SJCRH30 (cell line): ENCODE measurements around the gene SASS6. TPM values are rescaled to one million over a fixed set of nuclear protein-coding genes. Genes with fewer than 3 reads are reported as not detected.
A peak's percentile ranks its signal among the peaks of the same experiment; 100 is the strongest.

Experiments used
- DNase-seq, 2 experiments: peaks; one replicate each; pipeline ENCODE4 v3.0.0-alpha.2; 2015 to 2020
- H3K27ac ChIP-seq: fragments of 250-450 bp; sonication (Bioruptor Pico); 2 replicates; pipeline ENCODE4 v1.5.1; 2020; ENCODE audit warnings: mild to moderate bottlenecking, moderate library complexity
- H3K27me3 ChIP-seq: fragments of 250-450 bp; sonication (Bioruptor Pico); 2 replicates; pipeline ENCODE4 v1.5.1; 2020; ENCODE audit warnings: mild to moderate bottlenecking, moderate library complexity
- H3K36me3 ChIP-seq: fragments of 250-450 bp; sonication (Bioruptor Pico); 2 replicates; pipeline ENCODE4 v1.5.1; 2020; ENCODE audit warnings: mild to moderate bottlenecking, moderate library complexity
- H3K4me1 ChIP-seq: fragments of 250-450 bp; sonication (Bioruptor Pico); 2 replicates; pipeline ENCODE4 v1.5.1; 2020; ENCODE audit warnings: mild to moderate bottlenecking, moderate library complexity
- H3K4me3 ChIP-seq: fragments of 250-450 bp; sonication (Bioruptor Pico); 2 replicates; pipeline ENCODE4 v1.5.1; 2020; ENCODE audit warnings: mild to moderate bottlenecking, moderate library complexity
- H3K9me3 ChIP-seq: fragments of 250-450 bp; sonication (Bioruptor Pico); replicated peaks from 2 replicates; pipeline ENCODE4 v1.5.1; 2020; ENCODE audit warnings: mild to moderate bottlenecking, moderate library complexity
- total RNA-seq: library from RNA; depleted of rRNA; stranded (reverse); fragments of >200 nt; shearing (Covaris generic); gene quantifications from 2 replicates; pipeline ENCODE4 v1.2.3, GENCODE V29; 2014

Gene SASS6
- total RNA-seq, 1 experiment from 2014 or later, result 22.0 TPM

DNA sequence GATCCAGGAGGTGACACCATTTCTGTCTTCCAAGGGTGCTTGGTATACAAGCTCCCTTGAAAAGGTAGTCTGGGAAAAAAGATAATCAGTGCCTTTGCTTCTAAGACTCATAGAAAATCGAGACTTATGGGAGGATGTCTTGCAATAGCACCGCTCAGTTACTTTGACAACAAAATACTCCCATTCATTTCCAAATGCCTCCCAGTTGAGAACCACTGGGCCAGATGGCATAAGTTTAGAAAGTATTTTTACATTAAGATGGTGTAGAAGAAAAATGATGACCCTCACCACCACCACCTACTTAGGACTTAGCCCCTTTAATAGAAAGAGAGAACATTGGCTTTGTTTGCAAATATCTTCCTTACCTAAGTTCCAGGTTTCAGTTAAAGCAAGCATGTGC lies 4.9 kb upstream of the SASS6 start:
- H3K36me3 ChIP-seq, result peaks cover 53% of the 10 kb centered on the region
- H3K27me3 ChIP-seq, result no peaks in the 10 kb centered on the region
- no peak for DNase-seq
- H3K4me3 ChIP-seq, result no peak overlapping the region
- H3K9me3 ChIP-seq, result no peaks in the 10 kb centered on the region
- H3K27ac ChIP-seq, result no peak overlapping the region
- peaks cover 4% of the 10 kb centered on the region for H3K4me1 ChIP-seq

DNA sequence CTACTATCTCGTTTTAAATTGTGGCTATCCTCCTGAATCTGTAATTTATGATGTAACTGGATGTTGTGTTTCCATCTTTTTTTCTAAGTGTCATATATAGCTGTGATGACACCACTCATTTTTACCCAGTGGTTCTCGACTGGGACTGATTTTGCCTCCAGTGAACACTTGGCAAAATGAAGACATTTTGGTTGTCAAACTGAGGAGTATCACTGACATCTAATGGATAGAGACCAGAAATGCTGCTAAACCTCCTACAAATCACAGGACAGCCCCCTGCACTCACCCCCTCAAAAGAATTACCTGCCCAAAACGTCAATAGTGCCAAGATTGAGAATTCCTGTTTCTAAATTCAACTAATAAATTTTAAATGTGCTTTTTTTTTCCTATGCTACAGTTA lies 2.1 kb upstream of the SASS6 start:
- Histone ChIP-seq H3K9me3 (no peaks in the 10 kb centered on the region), H3K27ac (no peak overlapping the region), H3K36me3 (peaks cover 30% of the 10 kb centered on the region), H3K27me3 (no peaks in the 10 kb centered on the region), H3K4me1 (peaks cover 4% of the 10 kb centered on the region), H3K4me3 (no peak overlapping the region)
- DNase-seq, result no peak

DNA sequence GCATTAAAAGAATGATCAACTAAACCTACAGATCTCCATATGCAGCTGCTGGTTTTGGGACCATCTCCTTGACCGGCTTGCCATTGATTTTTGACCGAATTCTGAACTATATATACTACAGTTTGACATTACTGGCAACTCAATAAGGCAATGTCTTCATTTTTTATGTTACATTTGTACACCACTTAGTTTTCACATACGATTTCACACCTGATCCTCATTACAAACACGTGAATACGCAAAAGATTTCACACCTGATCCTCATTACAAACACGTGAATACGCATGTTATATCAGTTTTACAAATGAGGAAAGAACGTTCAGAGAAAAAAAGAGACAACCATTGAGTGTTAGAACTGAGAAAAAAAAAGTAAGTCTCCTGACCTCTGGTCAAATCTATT lies 1.1 kb downstream of the SASS6 start:
- DNase-seq, result no peak
- H3K4me1 ChIP-seq, result peaks cover 4% of the 10 kb centered on the region
- no peak overlapping the region for H3K27ac ChIP-seq
- no peaks in the 10 kb centered on the region for H3K9me3 ChIP-seq
- H3K36me3 ChIP-seq, result peaks cover 7% of the 10 kb centered on the region; the same call in 1 of the 2 replicates
- no peaks in the 10 kb centered on the region for H3K27me3 ChIP-seq
- peak overlapping the region; percentile 93 for H3K4me3 ChIP-seq

DNA sequence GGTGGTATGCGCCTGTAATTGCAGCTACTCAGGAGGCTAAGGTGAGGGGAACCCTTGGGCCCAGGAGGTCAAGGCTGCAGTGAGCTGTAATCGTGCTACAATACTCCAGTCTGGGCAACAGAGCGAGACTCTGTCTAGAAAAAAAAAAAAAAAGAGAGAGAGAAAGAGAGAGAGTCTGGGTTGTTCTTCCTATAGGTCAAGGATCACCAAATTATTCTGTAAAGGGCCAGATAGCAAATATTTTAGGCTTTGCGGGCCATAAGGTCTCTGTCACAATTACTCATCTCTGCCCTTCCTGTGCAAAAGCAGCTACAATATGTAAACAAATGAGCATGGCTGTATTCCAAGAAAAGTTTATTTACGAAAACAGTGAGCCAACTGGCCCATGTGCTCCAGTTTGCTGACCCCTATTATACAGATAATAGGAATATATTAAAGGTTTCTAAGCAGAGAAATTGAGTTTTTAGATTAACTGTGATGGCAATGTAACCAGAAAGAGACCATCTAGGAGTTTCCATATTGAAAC lies 2.1 kb downstream of the SASS6 start:
- Histone ChIP-seq H3K4me1 (peaks cover 4% of the 10 kb centered on the region), H3K27me3 (no peaks in the 10 kb centered on the region), H3K4me3 (no peak overlapping the region), H3K36me3 (0 out of 2 replicates have a peak, but pooled peaks cover 4% of the 10 kb centered on the region), H3K9me3 (no peaks in the 10 kb centered on the region), H3K27ac (no peak overlapping the region)
- no peak for DNase-seq

DNA sequence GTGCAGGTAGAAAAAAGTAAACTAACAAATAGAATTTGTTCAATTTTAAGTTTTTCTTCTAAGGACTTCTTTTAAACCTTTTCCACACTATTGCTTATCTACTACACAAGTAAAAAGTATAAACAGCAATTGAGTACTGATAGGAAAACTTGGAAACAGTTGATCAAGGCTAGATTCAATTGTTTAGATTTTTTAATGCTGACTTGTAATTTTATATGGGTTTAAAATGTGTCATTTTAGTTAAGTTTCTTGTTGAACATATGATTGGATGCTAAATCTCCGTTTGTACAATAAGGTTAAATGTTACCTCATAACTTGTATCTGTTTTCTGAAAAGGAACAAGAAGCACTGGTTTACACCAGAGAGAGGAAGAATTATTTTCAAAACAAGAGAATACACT lies 5.5 kb downstream of the SASS6 start:
- Histone ChIP-seq H3K27ac (no peak overlapping the region), H3K36me3 (peaks cover 2% of the 10 kb centered on the region; the same call in 1 of the 2 replicates), H3K27me3 (no peaks in the 10 kb centered on the region), H3K9me3 (no peaks in the 10 kb centered on the region), H3K4me3 (no peak overlapping the region), H3K4me1 (no peaks in the 10 kb centered on the region)
- no peak for DNase-seq

DNA sequence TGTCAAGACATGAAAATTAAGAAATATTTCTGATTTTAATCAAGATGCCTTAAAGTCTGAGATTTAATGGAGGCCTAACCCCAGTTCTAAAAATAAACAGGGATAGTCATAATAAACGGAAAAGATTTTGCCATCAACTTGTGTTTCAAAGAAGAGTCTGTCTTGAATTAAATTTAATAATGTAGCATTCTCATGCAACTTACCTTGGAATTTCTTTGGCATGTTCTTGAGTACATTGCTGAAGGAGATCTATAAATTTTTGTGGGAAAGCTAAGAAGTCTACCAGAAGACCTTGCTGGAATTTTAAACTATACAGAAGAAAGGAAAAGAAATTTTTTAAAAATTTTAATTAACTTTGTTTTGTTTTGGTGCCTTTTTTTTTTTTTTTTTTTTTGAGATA lies 10.6 kb downstream of the SASS6 start:
- H3K27me3 ChIP-seq, result no peaks in the 10 kb centered on the region
- no peaks in the 10 kb centered on the region for H3K4me1 ChIP-seq
- peaks cover 28% of the 10 kb centered on the region for H3K36me3 ChIP-seq
- H3K4me3 ChIP-seq, result no peak overlapping the region
- DNase-seq, result no peak
- H3K9me3 ChIP-seq, result no peaks in the 10 kb centered on the region
- H3K27ac ChIP-seq, result no peak overlapping the region

DNA sequence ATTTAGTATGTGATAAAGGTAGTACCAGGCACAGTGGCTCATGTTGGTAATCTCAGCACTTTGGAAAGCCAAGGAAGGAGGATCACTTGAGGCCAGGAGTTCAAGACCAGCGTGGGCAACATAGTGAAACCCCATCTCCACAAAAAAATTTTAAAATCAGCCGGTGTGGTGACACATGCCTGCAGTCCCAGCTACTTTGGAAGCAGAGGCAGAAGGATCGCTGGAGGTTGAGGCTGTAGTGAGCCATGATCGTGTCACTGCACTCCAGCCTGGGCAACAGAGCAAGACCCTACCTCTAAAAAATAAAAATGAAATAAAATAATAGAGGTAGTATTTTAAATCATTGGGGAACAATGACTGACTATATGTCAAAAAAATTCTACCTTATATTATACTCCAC lies 17.2 kb downstream of the SASS6 start:
- H3K4me1 ChIP-seq, result no peaks in the 10 kb centered on the region
- no peak overlapping the region for H3K27ac ChIP-seq
- DNase-seq, result no peak
- no peaks in the 10 kb centered on the region for H3K27me3 ChIP-seq
- H3K4me3 ChIP-seq, result no peak overlapping the region
- H3K9me3 ChIP-seq, result no peaks in the 10 kb centered on the region
- peaks cover 42% of the 10 kb centered on the region for H3K36me3 ChIP-seq

DNA sequence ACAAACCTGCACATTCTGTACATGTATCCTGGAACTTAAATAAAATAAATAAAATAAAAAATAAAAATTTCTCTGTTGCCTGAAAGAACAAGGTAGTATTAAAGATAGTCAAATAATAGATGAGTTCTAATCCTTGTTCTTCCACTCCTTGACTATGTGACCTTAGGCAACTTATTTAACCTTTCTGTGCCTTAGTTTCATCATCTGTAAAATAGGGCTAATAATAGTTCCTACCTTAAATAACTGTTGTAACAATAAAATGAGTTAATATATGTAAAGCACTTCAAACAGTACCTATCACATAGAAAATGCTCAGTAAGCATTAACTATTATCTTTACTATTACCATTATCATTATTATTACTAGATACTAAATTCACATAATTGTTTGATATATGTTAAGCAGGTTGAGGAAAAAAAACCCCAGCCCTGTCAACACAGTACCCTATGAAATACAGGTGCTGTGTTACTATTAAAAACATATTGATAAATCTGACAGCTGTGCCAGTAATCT lies 23.1 kb downstream of the SASS6 start:
- no peaks in the 10 kb centered on the region for H3K27me3 ChIP-seq
- DNase-seq, result no peak
- no peak overlapping the region for H3K4me3 ChIP-seq
- H3K27ac ChIP-seq, result no peak overlapping the region
- H3K36me3 ChIP-seq, result peaks cover 41% of the 10 kb centered on the region
- no peaks in the 10 kb centered on the region for H3K4me1 ChIP-seq
- H3K9me3 ChIP-seq, result no peaks in the 10 kb centered on the region

DNA sequence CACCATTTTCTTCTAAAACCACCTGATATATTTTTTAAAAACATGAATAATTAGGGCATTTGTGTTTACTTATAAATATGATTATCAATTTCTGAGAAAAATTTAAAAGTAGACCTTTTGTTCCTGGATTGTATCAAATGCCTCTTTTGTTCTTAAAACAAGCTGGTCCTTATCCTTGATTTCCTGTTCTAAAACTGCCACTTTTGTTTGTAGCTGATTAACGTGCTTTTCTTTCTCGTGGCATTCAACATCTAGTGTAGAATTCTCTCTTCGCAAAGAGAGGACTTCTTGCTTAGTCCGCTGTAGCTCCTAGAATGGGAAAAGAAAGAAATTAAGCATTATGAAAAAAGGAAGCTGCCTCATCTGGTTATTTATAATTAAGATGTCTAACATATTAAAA lies 25.0 kb downstream of the SASS6 start:
- H3K36me3 ChIP-seq, result peaks cover 50% of the 10 kb centered on the region
- no peak overlapping the region for H3K4me3 ChIP-seq
- H3K27me3 ChIP-seq, result no peaks in the 10 kb centered on the region
- no peaks in the 10 kb centered on the region for H3K4me1 ChIP-seq
- no peak for DNase-seq
- H3K27ac ChIP-seq, result no peak overlapping the region
- H3K9me3 ChIP-seq, result no peaks in the 10 kb centered on the region

DNA sequence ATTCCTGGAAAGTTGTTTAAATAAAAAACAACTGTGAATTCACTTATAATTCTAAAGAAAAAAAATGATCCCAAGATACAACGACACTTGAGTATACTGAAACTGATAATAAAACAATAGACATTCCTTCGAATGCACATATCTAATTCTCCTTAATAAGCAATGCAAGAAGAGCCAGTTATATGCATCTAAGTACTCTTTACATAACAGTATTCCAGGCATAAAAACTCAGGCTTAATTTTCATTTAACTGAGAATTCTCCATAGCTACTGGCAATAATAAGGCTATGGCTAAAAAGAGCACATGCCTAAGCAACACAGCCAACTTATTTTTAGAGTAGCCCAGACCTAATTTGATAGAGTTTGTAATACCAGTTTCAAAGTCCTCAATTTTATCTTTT lies 31.2 kb downstream of the SASS6 start:
- Histone ChIP-seq H3K27me3 (no peaks in the 10 kb centered on the region), H3K4me3 (no peak overlapping the region), H3K4me1 (no peaks in the 10 kb centered on the region), H3K9me3 (no peaks in the 10 kb centered on the region; the same call in 1 of the 2 replicates), H3K27ac (no peak overlapping the region), H3K36me3 (peaks cover 59% of the 10 kb centered on the region)
- DNase-seq, result no peak

DNA sequence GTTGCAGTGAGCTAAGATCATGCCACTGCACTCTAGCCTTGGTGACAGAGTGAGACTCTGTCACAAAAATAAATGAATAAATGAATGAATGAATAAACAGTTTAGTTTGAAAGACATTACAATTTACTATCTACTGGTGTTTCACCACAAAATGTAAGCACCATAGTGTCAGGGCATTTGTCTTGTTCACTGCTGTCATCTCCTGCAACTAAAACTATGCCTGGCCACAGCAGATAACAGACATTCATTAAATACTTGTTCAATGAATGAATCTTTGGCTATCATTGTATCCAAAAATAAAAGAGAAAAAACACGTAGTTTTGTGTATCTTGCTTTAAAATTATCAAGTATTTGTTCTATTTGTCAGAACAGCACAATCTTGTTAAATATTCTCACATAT lies 32.5 kb downstream of the SASS6 start:
- Histone ChIP-seq H3K27ac (no peak overlapping the region), H3K4me1 (no peaks in the 10 kb centered on the region), H3K27me3 (no peaks in the 10 kb centered on the region), H3K4me3 (no peak overlapping the region), H3K36me3 (peaks cover 57% of the 10 kb centered on the region), H3K9me3 (no peaks in the 10 kb centered on the region; the same call in 1 of the 2 replicates)
- no peak for DNase-seq

DNA sequence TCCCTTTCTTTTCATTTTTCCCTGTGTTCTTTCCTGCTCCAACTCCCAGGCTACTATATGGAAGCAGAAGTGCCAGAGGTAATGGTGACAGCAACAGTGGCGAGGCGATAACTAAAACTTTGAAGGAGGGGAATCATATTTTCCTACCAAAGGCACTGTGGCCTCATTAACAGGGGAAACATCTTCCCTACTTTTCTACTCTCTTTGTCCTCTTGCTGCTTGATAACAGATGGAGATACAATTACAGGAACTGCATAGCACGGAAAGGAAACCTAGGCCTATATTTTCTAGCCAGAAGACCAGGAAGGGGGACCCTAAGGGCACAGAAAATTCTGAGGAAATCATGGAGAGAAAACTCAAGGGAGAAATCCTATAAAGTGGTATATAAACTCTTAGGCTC lies 42.3 kb downstream of the SASS6 start:
- Histone ChIP-seq H3K4me3 (no peak overlapping the region), H3K9me3 (no peaks in the 10 kb centered on the region), H3K36me3 (peaks cover 56% of the 10 kb centered on the region), H3K27ac (no peak overlapping the region), H3K4me1 (no peaks in the 10 kb centered on the region), H3K27me3 (no peaks in the 10 kb centered on the region)
- no peak for DNase-seq

DNA sequence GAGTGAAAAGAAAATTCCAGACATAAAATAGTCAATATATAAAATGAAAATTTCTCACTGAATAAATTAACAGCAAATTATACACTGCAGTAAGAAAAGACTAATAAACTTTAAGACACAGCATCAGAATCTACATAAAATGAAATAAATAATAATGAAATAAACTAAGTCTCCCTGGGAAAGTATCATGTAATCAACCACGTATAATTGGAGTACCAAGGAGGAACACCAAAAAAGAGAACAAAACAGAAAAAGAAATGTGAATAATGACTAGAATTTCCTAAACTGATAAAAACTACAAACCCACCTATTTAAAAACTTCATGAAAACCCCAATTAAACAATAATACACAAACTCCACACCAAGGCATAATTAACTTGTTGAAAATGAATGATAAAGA lies 43.6 kb downstream of the SASS6 start:
- Histone ChIP-seq H3K4me3 (no peak overlapping the region), H3K9me3 (no peaks in the 10 kb centered on the region)

DNA sequence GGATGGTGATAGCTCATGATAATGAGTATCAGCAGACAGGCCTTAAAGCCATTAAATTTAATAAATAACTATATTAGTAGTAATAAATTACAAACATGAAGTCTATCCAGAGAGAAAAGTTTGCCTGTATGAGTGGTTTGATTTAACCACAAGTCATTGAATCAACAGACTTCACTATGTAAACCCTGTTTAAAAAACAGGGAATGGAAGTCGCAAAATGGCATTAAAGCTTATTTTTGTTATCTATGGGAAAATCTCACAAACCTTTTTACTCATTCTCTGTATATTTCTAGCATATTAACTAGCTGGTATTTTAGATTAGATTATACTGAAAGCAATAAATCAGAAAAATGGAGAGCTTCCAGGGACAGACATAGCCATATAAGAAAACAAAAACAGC lies 45.3 kb downstream of the SASS6 start:
- no peaks in the 10 kb centered on the region for H3K27me3 ChIP-seq
- no peak overlapping the region for H3K4me3 ChIP-seq
- no peaks in the 10 kb centered on the region for H3K9me3 ChIP-seq
- H3K27ac ChIP-seq, result no peak overlapping the region
- no peaks in the 10 kb centered on the region for H3K4me1 ChIP-seq
- peaks cover 63% of the 10 kb centered on the region for H3K36me3 ChIP-seq
- DNase-seq, result no peak

More for the DNA sequence above, 43.6 kb downstream of the SASS6 start:
- H3K4me1 ChIP-seq, result no peaks in the 10 kb centered on the region
- H3K36me3 ChIP-seq, result peaks cover 58% of the 10 kb centered on the region
- DNase-seq, result no peak
- H3K27me3 ChIP-seq, result no peaks in the 10 kb centered on the region
- H3K27ac ChIP-seq, result no peak overlapping the region

DNA sequence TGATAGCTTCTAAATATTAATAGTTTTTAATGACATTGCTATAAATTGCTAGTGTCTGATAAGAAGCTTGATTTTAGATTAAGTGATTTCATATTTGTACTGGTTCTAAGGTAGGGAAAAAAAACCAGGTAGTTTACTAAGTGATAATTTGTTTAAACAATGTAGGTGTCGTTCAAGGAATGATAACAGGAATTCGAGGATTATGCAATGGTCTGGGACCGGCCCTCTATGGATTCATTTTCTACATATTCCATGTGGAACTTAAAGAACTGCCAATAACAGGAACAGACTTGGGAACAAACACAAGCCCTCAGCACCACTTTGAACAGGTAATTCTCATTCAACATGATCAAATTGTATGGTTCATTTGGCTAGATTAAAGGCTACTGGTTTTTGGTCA lies 52.4 kb downstream of the SASS6 start:
- DNase-seq, result no peak
- Histone ChIP-seq H3K27ac (no peak overlapping the region), H3K4me1 (no peaks in the 10 kb centered on the region), H3K36me3 (peaks cover 53% of the 10 kb centered on the region), H3K27me3 (no peaks in the 10 kb centered on the region), H3K4me3 (no peak overlapping the region), H3K9me3 (no peaks in the 10 kb centered on the region)

DNA sequence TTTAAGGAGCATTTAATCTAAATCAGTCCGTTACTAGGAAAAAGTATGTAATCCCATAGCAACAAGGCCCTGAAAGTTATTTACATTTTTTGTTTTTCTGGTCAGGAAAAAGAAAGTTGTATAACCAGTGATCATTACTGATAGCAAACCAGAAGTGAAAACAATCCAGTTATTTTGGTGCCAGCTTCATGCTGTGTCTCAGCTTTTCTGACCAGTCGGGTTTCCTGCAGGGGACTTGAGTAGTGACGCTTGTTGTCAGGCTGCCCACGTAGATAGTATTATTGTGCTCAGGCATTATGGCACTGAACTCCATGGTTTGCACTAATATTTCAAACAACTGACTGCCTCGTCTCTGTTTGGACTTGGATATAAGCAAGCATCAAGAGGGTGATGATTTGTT lies 55.2 kb downstream of the SASS6 start:
- H3K27me3 ChIP-seq, result no peaks in the 10 kb centered on the region
- no peak overlapping the region for H3K27ac ChIP-seq
- peaks cover 48% of the 10 kb centered on the region for H3K36me3 ChIP-seq
- H3K9me3 ChIP-seq, result no peaks in the 10 kb centered on the region
- no peak overlapping the region for H3K4me3 ChIP-seq
- no peaks in the 10 kb centered on the region for H3K4me1 ChIP-seq
- no peak for DNase-seq
